ENCODE results near the gene ACADS.

Gene ACADS

DNA sequence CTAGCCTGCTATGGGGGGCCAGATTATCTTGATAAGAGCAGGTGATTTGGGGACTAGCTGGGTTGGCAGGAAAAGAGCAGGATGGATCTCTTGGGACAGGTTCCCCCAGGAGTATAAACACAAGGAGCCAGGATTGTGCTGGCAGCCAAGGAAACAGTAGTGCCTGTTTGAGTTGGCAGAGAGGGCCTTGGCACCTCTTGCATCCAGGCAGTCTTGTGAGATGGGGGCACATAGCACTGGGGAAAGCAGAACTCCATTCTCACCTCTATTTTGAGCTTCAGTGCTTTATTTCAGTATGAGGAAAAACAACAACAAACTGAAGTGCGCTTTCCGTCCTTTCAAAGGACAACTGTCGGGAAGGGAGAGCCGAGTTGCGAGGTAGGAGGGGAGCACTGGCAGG, 24.7 kb upstream of the ACADS start:
- ATAC-seq, result no peak
- no peak for TF ChIP-seq SNAI2 (CRISPR knock-in tag; IDR thresholded peaks at IDR 0.05)
- no peak for TF ChIP-seq PATZ1 (CRISPR knock-in tag; IDR thresholded peaks at IDR 0.05; ENCODE audit: borderline replicate concordance)
- TF ChIP-seq, protein P1, sequence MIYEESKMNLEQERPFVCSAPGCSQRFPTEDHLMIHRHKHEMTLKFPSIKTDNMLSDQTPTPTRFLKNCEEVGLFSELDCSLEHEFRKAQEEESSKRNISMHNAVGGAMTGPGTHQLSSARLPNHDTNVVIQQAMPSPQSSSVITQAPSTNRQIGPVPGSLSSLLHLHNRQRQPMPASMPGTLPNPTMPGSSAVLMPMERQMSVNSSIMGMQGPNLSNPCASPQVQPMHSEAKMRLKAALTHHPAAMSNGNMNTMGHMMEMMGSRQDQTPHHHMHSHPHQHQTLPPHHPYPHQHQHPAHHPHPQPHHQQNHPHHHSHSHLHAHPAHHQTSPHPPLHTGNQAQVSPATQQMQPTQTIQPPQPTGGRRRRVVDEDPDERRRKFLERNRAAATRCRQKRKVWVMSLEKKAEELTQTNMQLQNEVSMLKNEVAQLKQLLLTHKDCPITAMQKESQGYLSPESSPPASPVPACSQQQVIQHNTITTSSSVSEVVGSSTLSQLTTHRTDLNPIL (CRISPR knock-in tag; IDR thresholded peaks at IDR 0.05; ENCODE audit: low read depth), result no peak

GRCh38 chr12:120702637-120703036, 23.0 kb upstream of the ACADS start:
- TF ChIP-seq POU6F1 (CRISPR knock-in tag; IDR thresholded peaks at IDR 0.05; ENCODE audit: borderline replicate concordance, low read depth) (no peak), ISL1 (CRISPR knock-in tag; IDR thresholded peaks at IDR 0.05) (0 out of 2 replicates have a peak, but pooled peaks have one; percentile 7), ZFP3 (CRISPR knock-in tag; IDR thresholded peaks at IDR 0.05) (no peak), OSR1 (CRISPR knock-in tag; IDR thresholded peaks at IDR 0.05) (no peak)
- TF ChIP-seq, protein P2, sequence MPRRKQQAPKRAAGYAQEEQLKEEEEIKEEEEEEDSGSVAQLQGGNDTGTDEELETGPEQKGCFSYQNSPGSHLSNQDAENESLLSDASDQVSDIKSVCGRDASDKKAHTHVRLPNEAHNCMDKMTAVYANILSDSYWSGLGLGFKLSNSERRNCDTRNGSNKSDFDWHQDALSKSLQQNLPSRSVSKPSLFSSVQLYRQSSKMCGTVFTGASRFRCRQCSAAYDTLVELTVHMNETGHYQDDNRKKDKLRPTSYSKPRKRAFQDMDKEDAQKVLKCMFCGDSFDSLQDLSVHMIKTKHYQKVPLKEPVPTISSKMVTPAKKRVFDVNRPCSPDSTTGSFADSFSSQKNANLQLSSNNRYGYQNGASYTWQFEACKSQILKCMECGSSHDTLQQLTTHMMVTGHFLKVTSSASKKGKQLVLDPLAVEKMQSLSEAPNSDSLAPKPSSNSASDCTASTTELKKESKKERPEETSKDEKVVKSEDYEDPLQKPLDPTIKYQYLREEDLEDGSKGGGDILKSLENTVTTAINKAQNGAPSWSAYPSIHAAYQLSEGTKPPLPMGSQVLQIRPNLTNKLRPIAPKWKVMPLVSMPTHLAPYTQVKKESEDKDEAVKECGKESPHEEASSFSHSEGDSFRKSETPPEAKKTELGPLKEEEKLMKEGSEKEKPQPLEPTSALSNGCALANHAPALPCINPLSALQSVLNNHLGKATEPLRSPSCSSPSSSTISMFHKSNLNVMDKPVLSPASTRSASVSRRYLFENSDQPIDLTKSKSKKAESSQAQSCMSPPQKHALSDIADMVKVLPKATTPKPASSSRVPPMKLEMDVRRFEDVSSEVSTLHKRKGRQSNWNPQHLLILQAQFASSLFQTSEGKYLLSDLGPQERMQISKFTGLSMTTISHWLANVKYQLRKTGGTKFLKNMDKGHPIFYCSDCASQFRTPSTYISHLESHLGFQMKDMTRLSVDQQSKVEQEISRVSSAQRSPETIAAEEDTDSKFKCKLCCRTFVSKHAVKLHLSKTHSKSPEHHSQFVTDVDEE (CRISPR knock-in tag; IDR thresholded peaks at IDR 0.05), result no peak
- no peak for ATAC-seq

GRCh38 chr12:120703311-120703942, 22.2 kb upstream of the ACADS start:
- ATAC-seq, result no peak
- TF ChIP-seq, protein P3, sequence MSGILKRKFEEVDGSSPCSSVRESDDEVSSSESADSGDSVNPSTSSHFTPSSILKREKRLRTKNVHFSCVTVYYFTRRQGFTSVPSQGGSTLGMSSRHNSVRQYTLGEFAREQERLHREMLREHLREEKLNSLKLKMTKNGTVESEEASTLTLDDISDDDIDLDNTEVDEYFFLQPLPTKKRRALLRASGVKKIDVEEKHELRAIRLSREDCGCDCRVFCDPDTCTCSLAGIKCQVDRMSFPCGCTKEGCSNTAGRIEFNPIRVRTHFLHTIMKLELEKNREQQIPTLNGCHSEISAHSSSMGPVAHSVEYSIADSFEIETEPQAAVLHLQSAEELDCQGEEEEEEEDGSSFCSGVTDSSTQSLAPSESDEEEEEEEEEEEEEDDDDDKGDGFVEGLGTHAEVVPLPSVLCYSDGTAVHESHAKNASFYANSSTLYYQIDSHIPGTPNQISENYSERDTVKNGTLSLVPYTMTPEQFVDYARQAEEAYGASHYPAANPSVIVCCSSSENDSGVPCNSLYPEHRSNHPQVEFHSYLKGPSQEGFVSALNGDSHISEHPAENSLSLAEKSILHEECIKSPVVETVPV (CRISPR knock-in tag; IDR thresholded peaks at IDR 0.05), result no peak
- TF ChIP-seq ZFP30 (CRISPR knock-in tag; IDR thresholded peaks at IDR 0.05) (no peak), GLIS3 (CRISPR knock-in tag; IDR thresholded peaks at IDR 0.05) (no peak), OSR1 (CRISPR knock-in tag; IDR thresholded peaks at IDR 0.05) (no peak)
- TF ChIP-seq, protein P2 (CRISPR knock-in tag; IDR thresholded peaks at IDR 0.05), result no peak

- ATAC-seq, result no peak
- TF ChIP-seq RARB (CRISPR knock-in tag; IDR thresholded peaks at IDR 0.05) (no peak), GLIS3 (CRISPR knock-in tag; IDR thresholded peaks at IDR 0.05) (no peak), ESRRG (CRISPR knock-in tag; IDR thresholded peaks at IDR 0.05) (no peak), ZNF70 (CRISPR knock-in tag; IDR thresholded peaks at IDR 0.05) (no peak), ZNF8 (CRISPR knock-in tag; IDR thresholded peaks at IDR 0.05) (no peak), ZFP3 (CRISPR knock-in tag; IDR thresholded peaks at IDR 0.05) (no peak)
- TF ChIP-seq, protein P2 (CRISPR knock-in tag; IDR thresholded peaks at IDR 0.05), result no peak
- TF ChIP-seq, protein P3 (CRISPR knock-in tag; IDR thresholded peaks at IDR 0.05), result no peak
These were observed 20.0 kb upstream of the ACADS start for GRCh38 chr12:120705618-120706017.

Data from SK-N-SH treated with all-trans-retinoic acid at 6 μM for 48 hours (cell line).